A549 treated with Hydrocortisone at 1 μM for 4 hours (cell line): ENCODE measurements around the gene ANXA11. TPM values are rescaled to one million over a fixed set of nuclear protein-coding genes. Genes with fewer than 3 reads are reported as not detected.

Source experiments
- total RNA-seq: library from RNA; stranded (reverse); fragments of 200-300 nt; extraction: Qiagen RNA extraction; gene quantifications from 5 replicates; pipeline ENCODE4 v1.2.3, GENCODE V29; 2022

ANXA11 gene
- total RNA-seq: 140 to 219 TPM (median 210 TPM) in 5 replicates

DNA sequence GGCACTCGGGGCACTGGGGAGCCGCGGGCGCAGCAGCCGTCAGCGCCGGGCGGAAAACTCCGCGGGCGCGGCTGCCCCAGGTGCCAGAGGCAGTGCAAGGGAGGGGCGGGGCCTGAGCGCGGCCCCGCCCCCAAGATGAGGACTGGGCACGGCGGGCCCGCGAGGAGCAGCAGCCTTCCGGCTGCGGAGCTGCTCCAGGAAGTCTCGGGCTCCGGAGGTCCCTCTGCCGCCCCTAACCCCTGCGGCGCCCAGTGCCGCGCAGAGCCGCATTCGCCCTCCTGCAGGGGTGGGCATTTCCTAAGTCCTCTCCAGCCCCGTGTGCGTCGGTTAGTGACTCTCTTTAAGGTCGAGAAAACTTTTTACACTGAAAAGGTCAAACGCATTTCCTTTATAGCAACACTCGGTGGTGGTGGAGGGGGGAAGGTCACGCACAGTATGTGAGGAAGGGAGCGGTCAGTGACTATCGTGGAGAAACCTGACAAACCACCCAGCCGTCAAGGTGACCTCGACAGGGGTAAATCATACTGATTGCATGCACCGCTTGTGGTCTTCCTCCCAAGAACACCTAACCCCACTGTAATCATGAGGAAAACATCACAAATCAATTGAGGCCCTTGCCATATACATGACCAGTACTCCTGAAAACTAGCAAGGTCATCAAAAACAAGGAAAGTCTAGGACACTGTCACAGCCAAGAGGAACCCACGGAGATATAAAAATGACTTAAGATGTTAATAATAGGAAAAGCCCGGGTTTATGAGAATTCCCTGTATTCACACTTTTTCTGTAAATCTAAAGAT is at the start of gene ANXA11:
ANXA11 (minus strand) TSS at position 61 of the 800 bp plus-strand sequence. CDS start 32,676 bp downstream, outside the sequence.

GRCh38 chr10:80132299-80133139 is 72.8 kb downstream of the ANXA11 start, which contains the start of gene PLAC9:
TSS of gene PLAC9 (plus strand) at chr10:80132730. CDS start at chr10:80132763, 33 bp downstream.

Other genes starting within 250 kb of the ANXA11 start
- 17.5 to 22.1 TPM (median 18.8 TPM) in 5 replicates for gene TMEM254, start 126.9 kb downstream of the ANXA11 start, total RNA-seq
- 0.30 TPM in 1 of 5 replicates, not detected in the others for gene PLAC9, start 72.8 kb downstream of the ANXA11 start, total RNA-seq
- gene MAT1A, start 84.1 kb upstream of the ANXA11 start, total RNA-seq: 0.03 to 0.10 TPM (median 0.07 TPM) in 4 of 5 replicates, not detected in the other
- gene DYDC1, start 151.2 kb upstream of the ANXA11 start, total RNA-seq: not detected in 5 replicates
- gene DYDC2, start 151.2 kb upstream of the ANXA11 start, total RNA-seq: 0.14 TPM in 1 of 5 replicates, not detected in the others
- 43.5 to 46.9 TPM (median 44.0 TPM) in 5 replicates for gene PRXL2A, start 203.0 kb upstream of the ANXA11 start, total RNA-seq
- 108 to 140 TPM (median 131 TPM) in 5 replicates for gene TSPAN14, start 248.8 kb upstream of the ANXA11 start, total RNA-seq